ENCODE measurements around the gene HMOX2. TPM values are rescaled to one million over a fixed set of nuclear protein-coding genes. Genes with fewer than 3 reads are reported as not detected.

The HMOX2 gene
- total and polyA plus RNA-seq, 2 of the 13 experiments (the other 11 are each of a cell fraction or from before 2014, with no cell fraction given), result 60.3 to 70.4 TPM

- TF ChIP-seq ZBTB2 (CRISPR knock-in tag; IDR thresholded peaks at IDR 0.05; ENCODE audit: low read depth), result peak; percentile 92
- TF ChIP-seq NR3C1 (CRISPR knock-in tag; IDR thresholded peaks at IDR 0.05), result no peak
- TF ChIP-seq POGZ (CRISPR knock-in tag; IDR thresholded peaks at IDR 0.05), result peak; percentile 97
- peak; percentile 86 for TF ChIP-seq RARA (CRISPR knock-in tag; IDR thresholded peaks at IDR 0.05)
- TF ChIP-seq KAT7 (CRISPR knock-in tag; IDR thresholded peaks at IDR 0.05; ENCODE audit: borderline replicate concordance), result peak; percentile 78; the same call in 1 of the 2 replicates
- no peak for TF ChIP-seq U2AF2 (IDR thresholded peaks at IDR 0.05; ENCODE audit: low read depth, low read length)
- no peak for TF ChIP-seq SOX13 (IDR thresholded peaks at IDR 0.05)
- peak in 1 of 2 experiments; percentile 71; a peak in 2 of 4 replicates for TF ChIP-seq SOX13 (CRISPR knock-in tag; conservative IDR thresholded peaks at IDR 0.05 in 1 of 2, IDR thresholded peaks at IDR 0.05 in 1 of 2)
- TF ChIP-seq KLF12 (CRISPR knock-in tag; IDR thresholded peaks at IDR 0.05; ENCODE audit: borderline replicate concordance), result 0 out of 2 replicates have a peak, but pooled peaks have one; percentile 85
- peak; percentile 62; the same call in 1 of the 2 replicates for TF ChIP-seq LCORL (IDR thresholded peaks at IDR 0.05)
- TF ChIP-seq LCORL (CRISPR knock-in tag; IDR thresholded peaks at IDR 0.05), result peak; percentile 91
- no peak; the same call in none of the 2 replicates for TF ChIP-seq STAT5B (CRISPR knock-in tag; IDR thresholded peaks at IDR 0.05)
- TF ChIP-seq ZGPAT (CRISPR knock-in tag; IDR thresholded peaks at IDR 0.05), result peak; percentile 100
- TF ChIP-seq ELK4 (CRISPR knock-in tag; IDR thresholded peaks at IDR 0.05; ENCODE audit: borderline replicate concordance), result no peak; the same call in 1 of the 2 replicates
- TF ChIP-seq ZNF431 (CRISPR knock-in tag; IDR thresholded peaks at IDR 0.05; ENCODE audit: borderline replicate concordance, low read depth), result peak; percentile 99
- TF ChIP-seq NFKB2 (CRISPR knock-in tag; IDR thresholded peaks at IDR 0.05; ENCODE audit: borderline replicate concordance), result peak; percentile 100
- peak; percentile 100 for TF ChIP-seq NRL (CRISPR knock-in tag; IDR thresholded peaks at IDR 0.05; ENCODE audit: borderline replicate concordance)
- TF ChIP-seq HNRNPUL1 (IDR thresholded peaks at IDR 0.05; ENCODE audit: low read depth, low read length), result peak; percentile 43; the same call in 1 of the 2 replicates
- peak; percentile 98 for TF ChIP-seq ZNF556 (CRISPR knock-in tag; IDR thresholded peaks at IDR 0.05; ENCODE audit: borderline replicate concordance)
- peak; percentile 98 to 100 for TF ChIP-seq KLF16 (CRISPR knock-in tag; IDR thresholded peaks at IDR 0.05)
Measured at GRCh38 chr16:4538350-4539235, 62.4 kb downstream of the HMOX2 start, which contains the start of gene CDIP1 (continued).
